Measurements from ENCODE around the gene TUBA8. TPM values are rescaled to one million over a fixed set of nuclear protein-coding genes. Genes with fewer than 3 reads are reported as not detected.
A peak's percentile ranks its signal among the peaks of the same experiment; 100 is the strongest.
"Not testable (repeated sequence)": the region's sequence is repeated elsewhere in the genome, so short reads cannot be mapped to it uniquely, and the experiment has no call there.

The TUBA8 gene
- total RNA-seq, 4 donors from 2014 or later: 7.5 to 16.5 (median 14.0) TPM

DNA sequence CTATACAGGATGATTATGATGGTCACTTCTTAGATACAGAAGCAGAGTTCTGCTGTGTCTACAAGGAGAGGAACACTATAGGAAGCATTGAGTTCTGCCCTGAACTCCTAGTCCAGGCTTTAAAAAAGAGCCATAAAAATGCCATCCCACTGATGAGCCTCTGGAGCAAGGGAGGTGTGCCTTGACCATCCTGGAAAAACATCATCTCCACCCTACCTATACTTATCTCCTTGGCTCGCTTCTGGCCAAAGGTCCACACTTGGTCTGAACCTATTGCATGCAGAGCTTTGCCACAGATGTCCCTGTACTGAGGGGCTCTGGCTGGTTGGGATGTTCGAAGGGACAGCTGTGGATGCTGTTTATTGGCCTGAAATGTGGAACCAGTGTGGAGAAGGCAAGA is 37.1 kb upstream of the TUBA8 start:
- Histone ChIP-seq H3K9me3 (no peaks in the 10 kb centered on the region), H3K4me3 (no peak overlapping the region), H3K27me3 (no peaks in the 10 kb centered on the region), H3K27ac (replicated peaks in 1 of 4) (peak overlapping the region in 1 of 4 donors; percentile 81), H3K36me3 (no peaks in the 10 kb centered on the region), H3K4me1 (peaks cover 21 to 40% (median 39%) of the 10 kb centered on the region in 4 donors)
- WGBS: 81% methylated on average over 2 of the region's 2 CpGs
- TF ChIP-seq, protein P1, sequence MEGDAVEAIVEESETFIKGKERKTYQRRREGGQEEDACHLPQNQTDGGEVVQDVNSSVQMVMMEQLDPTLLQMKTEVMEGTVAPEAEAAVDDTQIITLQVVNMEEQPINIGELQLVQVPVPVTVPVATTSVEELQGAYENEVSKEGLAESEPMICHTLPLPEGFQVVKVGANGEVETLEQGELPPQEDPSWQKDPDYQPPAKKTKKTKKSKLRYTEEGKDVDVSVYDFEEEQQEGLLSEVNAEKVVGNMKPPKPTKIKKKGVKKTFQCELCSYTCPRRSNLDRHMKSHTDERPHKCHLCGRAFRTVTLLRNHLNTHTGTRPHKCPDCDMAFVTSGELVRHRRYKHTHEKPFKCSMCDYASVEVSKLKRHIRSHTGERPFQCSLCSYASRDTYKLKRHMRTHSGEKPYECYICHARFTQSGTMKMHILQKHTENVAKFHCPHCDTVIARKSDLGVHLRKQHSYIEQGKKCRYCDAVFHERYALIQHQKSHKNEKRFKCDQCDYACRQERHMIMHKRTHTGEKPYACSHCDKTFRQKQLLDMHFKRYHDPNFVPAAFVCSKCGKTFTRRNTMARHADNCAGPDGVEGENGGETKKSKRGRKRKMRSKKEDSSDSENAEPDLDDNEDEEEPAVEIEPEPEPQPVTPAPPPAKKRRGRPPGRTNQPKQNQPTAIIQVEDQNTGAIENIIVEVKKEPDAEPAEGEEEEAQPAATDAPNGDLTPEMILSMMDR (IDR thresholded peaks at IDR 0.05): no peak
- TF ChIP-seq POLR2A (IDR thresholded peaks at IDR 0.05; ENCODE audit: low read depth) (no peak), EP300 (IDR thresholded peaks at IDR 0.05) (no peak), POLR2AphosphoS5 (IDR thresholded peaks at IDR 0.05) (no peak)
- no peak for DNase-seq (ENCODE audit: extremely low spot score)
- intact Hi-C loops (cut with DNase I): no loop called here

DNA sequence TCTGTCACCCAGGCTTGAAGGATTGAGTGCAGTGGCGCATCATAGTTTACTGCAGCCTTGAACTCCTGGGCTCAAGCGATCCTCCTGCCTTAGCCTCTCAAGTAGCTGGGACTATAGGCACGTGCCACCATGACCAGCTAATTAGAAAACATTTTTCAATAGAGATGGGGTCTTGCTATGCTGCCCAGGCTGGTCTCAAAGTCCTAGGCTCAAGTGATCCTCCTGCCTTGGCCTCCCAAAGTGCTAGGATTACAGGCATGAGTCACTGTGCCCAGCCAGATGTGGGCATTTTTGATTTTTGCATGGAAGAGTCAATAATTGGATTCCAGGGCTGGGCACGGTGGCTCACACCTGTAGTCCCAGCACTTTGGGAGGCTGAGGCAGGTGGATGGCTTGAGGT is 36.7 kb upstream of the TUBA8 start:
- intact Hi-C loops (cut with DNase I): loop anchor here (2.0 kb wide), 1 partner anchor 243 kb away; no protein-coding TSS in a partner anchor
- DNase-seq (ENCODE audit: extremely low spot score); H3K9me3 ChIP-seq; H3K4me3 ChIP-seq; H3K27me3 ChIP-seq; H3K36me3 ChIP-seq: not testable (repeated sequence)
- H3K4me1 ChIP-seq: peaks cover 23 to 40% (median 39%) of the 10 kb centered on the region in 4 donors
- WGBS: 89% methylated on average over 4 of the region's 4 CpGs
- H3K27ac ChIP-seq (replicated peaks in 1 of 4): peak overlapping the region in 2 of 4 donors; percentile 81 to 90

DNA sequence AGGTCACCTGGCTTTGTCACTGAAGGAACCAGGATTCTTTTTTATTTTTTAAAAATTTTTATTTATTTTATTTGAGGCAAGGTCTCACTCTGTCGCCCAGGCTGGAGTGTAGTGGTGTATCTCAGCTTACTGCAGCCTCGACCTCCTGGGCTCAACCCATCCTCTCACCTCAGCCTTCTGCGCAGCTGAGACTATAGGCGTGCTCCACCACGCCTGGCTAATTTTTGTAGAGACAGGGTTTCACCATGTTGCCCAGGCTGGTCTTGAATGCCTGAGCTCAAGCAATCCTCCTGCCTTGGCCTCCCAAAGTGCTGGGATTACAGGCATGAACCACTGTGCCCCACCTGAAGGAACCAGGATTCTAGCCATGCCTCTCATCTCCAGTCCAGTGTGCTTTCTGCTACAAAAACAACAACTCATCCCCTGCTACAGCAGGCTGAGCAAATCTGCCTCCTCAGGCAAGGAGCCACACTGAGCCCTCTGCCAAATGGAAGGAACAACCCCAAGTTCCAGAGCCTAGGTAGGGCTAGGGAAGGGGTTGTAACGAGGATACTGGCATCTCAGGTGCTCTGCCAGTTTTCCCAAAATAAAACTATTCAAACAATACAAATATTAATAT is 35.4 kb upstream of the TUBA8 start:
- H3K36me3 ChIP-seq: peaks cover 0 to 11% (median 9%) of the 10 kb centered on the region in 4 donors
- TF ChIP-seq, protein P1 (IDR thresholded peaks at IDR 0.05): no peak
- TF ChIP-seq POLR2A (IDR thresholded peaks at IDR 0.05; ENCODE audit: low read depth) (no peak), EP300 (IDR thresholded peaks at IDR 0.05) (no peak), POLR2AphosphoS5 (IDR thresholded peaks at IDR 0.05) (no peak)
- H3K27me3 ChIP-seq: no peaks in the 10 kb centered on the region
- no peak for DNase-seq (ENCODE audit: extremely low spot score)
- H3K27ac ChIP-seq (replicated peaks in 1 of 4): peak overlapping the region; percentile 81 to 90 (median 83)
- 90% methylated on average over 6 of the region's 6 CpGs for WGBS
- no peak overlapping the region for H3K4me3 ChIP-seq
- H3K9me3 ChIP-seq: no peaks in the 10 kb centered on the region
- intact Hi-C loops (cut with DNase I): loop anchor here (2.0 to 5.0 kb wide), 3 partner anchors 163 to 244 kb away; no protein-coding TSS in a partner anchor
- peaks cover 28 to 42% (median 41%) of the 10 kb centered on the region in 4 donors for H3K4me1 ChIP-seq

DNA sequence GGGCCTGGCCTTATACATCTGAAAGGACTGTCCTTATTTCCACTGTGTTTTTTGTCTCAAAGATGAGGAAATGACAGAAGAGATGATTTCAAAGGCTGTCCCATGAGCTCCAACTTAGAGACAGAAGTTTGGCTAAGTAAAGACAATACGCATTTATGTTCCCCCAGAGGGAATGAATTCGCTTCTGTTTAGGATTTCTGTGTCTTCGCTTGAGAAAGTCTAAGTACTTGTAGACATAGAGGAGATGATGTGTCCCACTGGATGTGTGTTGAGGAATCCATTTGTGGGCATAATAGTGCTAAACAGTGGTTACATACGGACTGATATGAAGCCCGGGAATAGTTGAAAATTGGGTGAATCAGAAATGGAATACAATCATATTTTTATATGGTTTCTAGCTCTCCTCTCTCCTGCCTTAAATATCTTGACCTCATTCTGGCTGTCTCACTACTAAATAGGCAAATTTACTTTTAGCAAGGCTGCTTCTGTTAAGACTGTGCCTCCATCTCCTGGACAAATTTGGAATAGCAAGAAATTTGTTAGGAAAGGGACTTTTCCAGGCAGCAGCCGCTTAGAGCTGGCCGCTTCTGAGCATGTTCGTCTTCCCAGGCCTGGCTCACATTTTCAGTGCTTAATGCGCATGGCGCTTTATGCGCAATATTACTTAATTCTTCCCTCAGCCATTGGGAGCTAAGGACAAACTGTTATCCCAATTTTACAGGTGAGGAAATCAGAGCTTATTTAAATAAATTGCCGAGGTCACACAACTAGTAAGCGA is 34.7 kb upstream of the TUBA8 start:
- no peak overlapping the region for H3K4me3 ChIP-seq
- peak overlapping the region; percentile 81 to 90 (median 83) for H3K27ac ChIP-seq (replicated peaks in 1 of 4)
- H3K36me3 ChIP-seq: peaks cover 0 to 18% (median 16%) of the 10 kb centered on the region in 4 donors
- peaks cover 28 to 42% (median 41%) of the 10 kb centered on the region in 4 donors for H3K4me1 ChIP-seq
- 23% methylated on average over 13 of the region's 13 CpGs for WGBS
- no peaks in the 10 kb centered on the region for H3K9me3 ChIP-seq
- H3K27me3 ChIP-seq: no peaks in the 10 kb centered on the region
- no peak for DNase-seq (ENCODE audit: extremely low spot score)
- peak; percentile 57 to 63 for TF ChIP-seq POLR2AphosphoS5 (IDR thresholded peaks at IDR 0.05)
- no peak for TF ChIP-seq EP300 (IDR thresholded peaks at IDR 0.05)
- TF ChIP-seq, protein P1 (IDR thresholded peaks at IDR 0.05): peak; percentile 86 to 96 (median 91)
- no peak for TF ChIP-seq POLR2A (IDR thresholded peaks at IDR 0.05; ENCODE audit: low read depth)
- intact Hi-C loops (cut with DNase I): loop anchor here (2.0 to 5.0 kb wide), 4 partner anchors 75 to 245 kb away; no protein-coding TSS in a partner anchor

DNA sequence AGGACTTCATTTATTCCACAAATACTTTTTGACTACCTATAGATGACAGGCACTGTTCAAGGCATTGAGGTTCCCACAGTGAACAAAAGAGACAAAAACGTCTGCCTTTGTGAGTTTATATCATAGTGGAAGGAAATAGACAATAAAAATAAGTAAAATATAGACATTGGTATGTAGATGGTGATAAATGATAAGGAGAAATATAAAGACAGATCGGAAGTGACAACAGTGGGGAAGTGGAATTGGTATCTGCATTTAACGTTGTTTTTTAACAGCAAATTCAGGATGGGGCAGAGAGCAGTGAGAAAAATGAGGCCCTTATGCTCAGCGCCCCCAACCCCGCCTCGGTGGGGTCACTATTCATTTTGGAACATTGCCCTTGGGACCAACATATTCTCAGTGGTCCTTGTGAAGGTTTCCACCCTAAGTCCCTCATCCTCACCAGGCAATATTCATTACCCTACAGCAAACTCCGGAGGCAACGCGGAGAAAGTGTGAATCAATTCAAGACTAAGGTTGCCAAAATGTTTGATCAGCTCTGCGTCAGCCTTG is 33.4 kb upstream of the TUBA8 start:
- TF ChIP-seq EP300 (IDR thresholded peaks at IDR 0.05) (no peak), POLR2AphosphoS5 (IDR thresholded peaks at IDR 0.05) (no peak)
- peak overlapping the region; percentile 81 to 90 (median 83) for H3K27ac ChIP-seq (replicated peaks in 1 of 4)
- no peaks in the 10 kb centered on the region for H3K9me3 ChIP-seq
- peaks cover 6 to 30% (median 27%) of the 10 kb centered on the region in 4 donors for H3K36me3 ChIP-seq
- WGBS: 4% methylated on average over 10 of the region's 10 CpGs
- H3K4me3 ChIP-seq: peak overlapping the region; percentile 71 to 93 (median 80)
- no peaks in the 10 kb centered on the region for H3K27me3 ChIP-seq
- H3K4me1 ChIP-seq: peaks cover 28 to 46% (median 43%) of the 10 kb centered on the region in 4 donors
- DNase-seq (ENCODE audit: extremely low spot score): no peak
- intact Hi-C loops (cut with DNase I): loop anchor here (2.0 to 5.0 kb wide), 3 partner anchors 76 to 185 kb away; no protein-coding TSS in a partner anchor

Measured in esophagus muscularis mucosa (tissue), 4 donors.